AG04450 (cell line): Measurements from ENCODE around the gene ATL1. TPM values are rescaled to one million over a fixed set of nuclear protein-coding genes. Genes with fewer than 3 reads are reported as not detected.

ENCODE experiments used
- CTCF ChIA-PET: fragments of 300-600, 350-600 bp; formaldehyde crosslinking; extraction: SDS; loops from one replicate; lab custom pipeline; 2022; ENCODE audit warnings: antibody characterized with exemption, inconsistent platforms; lab: Charles Lee
- POLR2A ChIA-PET: fragments of 350-600 bp; formaldehyde crosslinking; extraction: SDS; loops from one replicate; lab custom pipeline; 2021; ENCODE audit warnings: antibody characterized with exemption, inconsistent platforms; lab: Yijun Ruan, JAX
- DNase-seq: peaks from one replicate; pipeline ENCODE4 v3.0.0-alpha.2; 2011; ENCODE audit warnings: low read depth, low spot score
- H3K27ac ChIP-seq: one replicate; pipeline ENCODE4 v1.5.1; 2012; ENCODE audit warnings: low read depth, low read length, control low read depth
- H3K27me3 ChIP-seq: one replicate; pipeline ENCODE4 v1.6.0; 2012; ENCODE audit warnings: low read length; ENCODE audit not compliant: control insufficient read depth, insufficient read depth
- H3K4me3 ChIP-seq: 2 replicates; pipeline ENCODE4 v1.5.1; 2011; ENCODE audit warnings: mild to moderate bottlenecking, low read depth, low read length, control low read depth
- H3K9me3 ChIP-seq: 2 replicates; pipeline ENCODE4 v1.5.1; 2012; ENCODE audit warnings: low read length; ENCODE audit not compliant: control insufficient read depth, insufficient read depth
- CTCF ChIP-seq: IDR thresholded peaks from 2 replicates; pipeline ENCODE4 v1.5.1; 2011; ENCODE audit warnings: low read depth, low read length, control low read depth, inconsistent platforms
- polyA minus RNA-seq: library from RNA; depleted of rRNA, polyadenylated mRNA; stranded (reverse); fragments of >200 nt; gene quantifications from 2 replicates; pipeline ENCODE4 v1.2.3, GENCODE V29; 2011; rRNA and poly(A)+ RNA removed
- polyA plus RNA-seq: library from polyadenylated mRNA; depleted of rRNA; stranded (reverse); fragments of >200 nt; gene quantifications from 2 replicates; pipeline ENCODE4 v1.2.3, GENCODE V29; 2011; rRNA removed

The ATL1 gene
- 8.2 and 11.5 TPM in 2 replicates for polyA plus RNA-seq
- polyA minus RNA-seq: 7.9 and 9.1 TPM in 2 replicates

GRCh38 chr14:50559990-50560930 lies at the start of gene ATL1:
Gene ATL1, plus strand, starts transcription at chr14:50560145. Its CDS starts 121 bp downstream, at chr14:50560266.
- no peaks in the 10 kb centered on the region for H3K9me3 ChIP-seq
- ChIA-PET POLR2A (interaction anchor here (0.6 kb wide), 1 partner anchor 248 kb away, joined by 3 read pairs; no protein-coding TSS in a partner anchor), CTCF (interaction anchor here (0.6 to 2.9 kb wide), 6 partner anchors 16 to 300 kb away, joined by 3 to 11 read pairs (median 3); no protein-coding TSS in a partner anchor)
- TF ChIP-seq CTCF: no peak
- peak within 1 kb of the TSS; percentile 78 for H3K4me3 ChIP-seq
- peak within 1 kb of the TSS; percentile 71 for H3K27ac ChIP-seq
- peak; percentile 45 for DNase-seq
- H3K27me3 ChIP-seq: no peaks in the 10 kb centered on the region

- Histone ChIP-seq H3K9me3 (no peaks in the 10 kb centered on the region), H3K27ac (no peak overlapping the region), H3K4me3 (no peak overlapping the region), H3K27me3 (no peaks in the 10 kb centered on the region)
- ChIA-PET CTCF (no interaction called here), POLR2A (no interaction called here)
- no peak for DNase-seq
- no peak for TF ChIP-seq CTCF
These were observed 49.8 kb upstream of the ATL1 start for GRCh38 chr14:50510157-50510556.

- no peak for TF ChIP-seq CTCF
- Histone ChIP-seq H3K27ac (no peak overlapping the region), H3K4me3 (no peak overlapping the region), H3K9me3 (no peaks in the 10 kb centered on the region), H3K27me3 (no peaks in the 10 kb centered on the region)
- ChIA-PET CTCF (interaction anchor here (0.5 kb wide), 1 partner anchor 24 kb away, joined by 3 read pairs; no protein-coding TSS in a partner anchor), POLR2A (no interaction called here)
- no peak for DNase-seq
These were observed 47.5 kb upstream of the ATL1 start for GRCh38 chr14:50512463-50512862.

GRCh38 chr14:50516091-50516490 lies 43.9 kb upstream of the ATL1 start:
- CTCF ChIA-PET: no interaction called here
- H3K9me3 ChIP-seq: no peaks in the 10 kb centered on the region
- H3K4me3 ChIP-seq: no peak overlapping the region
- POLR2A ChIA-PET: no interaction called here
- TF ChIP-seq CTCF: no peak
- no peak for DNase-seq
- H3K27me3 ChIP-seq: no peaks in the 10 kb centered on the region
- H3K27ac ChIP-seq: no peak overlapping the region
